GM12878 (cell line): Measurements from ENCODE around the gene KCNC1. TPM values are rescaled to one million over a fixed set of nuclear protein-coding genes. Genes with fewer than 3 reads are reported as not detected.

ENCODE experiments used
- BCLAF1 ChIP-seq: fragments of 450-650 bp; IDR thresholded peaks from 2 replicates; pipeline ENCODE4 v1.6.1; 2017; ENCODE audit warnings: antibody characterized with exemption, mild to moderate bottlenecking, moderate library complexity
- SP1 ChIP-seq: IDR thresholded peaks from one replicate; pipeline ENCODE4 v1.6.1; 2011; ENCODE audit warnings: low read depth, low read length
- WRNIP1 ChIP-seq: IDR thresholded peaks from 2 replicates; pipeline ENCODE4 v1.6.1; 2011; ENCODE audit warnings: low read depth, low read length, improper control_type of control experiment, borderline replicate concordance
- ZZZ3 ChIP-seq: IDR thresholded peaks from 2 replicates; pipeline ENCODE4 v1.6.1; 2011; ENCODE audit warnings: low read depth; ENCODE audit not compliant: control insufficient read depth, insufficient read length
- polyA plus RNA-seq, 11 experiments: library from polyadenylated mRNA; depleted of rRNA in 4 of 11; unstranded in 6 of 11; stranded (reverse) in 5 of 11; fragments of >200 nt; fragmentation: Nextera tagmentation in 4 of 11; fragmentation: Illumina TruSeq in 1 of 11; extraction: Ambion mirVana in 4 of 11; extraction: Trizol in 1 of 11; gene quantifications; 1 replicate in 1 of 11; 2 replicates in 10 of 11; pipeline versions ENCODE4 v1.2.1 to v1.2.3, GENCODE V29; 2011 to 2016; ENCODE audit warnings: inconsistent platforms in 2 of 11, missing spikeins in 2 of 11, low read depth in 1 of 11
- total RNA-seq, 4 experiments: library from RNA; depleted of rRNA in 3 of 4; stranded (reverse); fragments of >200 nt in 3 of 4; fragmentation: Illumina TruSeq in 1 of 4; extraction: Trizol in 1 of 4; gene quantifications; 2 replicates each; pipeline versions ENCODE4 v1.2.1 to v1.2.3, GENCODE V29; 2013 to 2021
- TF ChIP-seq, protein P1 (sequence below): IDR thresholded peaks from 2 replicates; pipeline ENCODE4 v1.6.1; 2011; ENCODE audit warnings: low read depth, low read length, improper control_type of control experiment, borderline replicate concordance
- TF ChIP-seq, protein P2 (sequence below): fragments of 450-650 bp; formaldehyde crosslinking; IDR thresholded peaks from 2 replicates; pipeline ENCODE4 v1.4.0; 2022; ENCODE audit warnings: mild to moderate bottlenecking, moderate library complexity

The KCNC1 gene
- total and polyA plus RNA-seq, 10 of the 15 experiments (the other 5 are each of a cell fraction or from before 2014, with no cell fraction given), result 0.27 to 0.34 TPM; not detected in 8

GRCh38 chr11:17702876-17703275, 31.7 kb upstream of the KCNC1 start (continued):
- TF ChIP-seq ZZZ3, result no peak
- no peak for TF ChIP-seq SP1
- TF ChIP-seq, protein P1, sequence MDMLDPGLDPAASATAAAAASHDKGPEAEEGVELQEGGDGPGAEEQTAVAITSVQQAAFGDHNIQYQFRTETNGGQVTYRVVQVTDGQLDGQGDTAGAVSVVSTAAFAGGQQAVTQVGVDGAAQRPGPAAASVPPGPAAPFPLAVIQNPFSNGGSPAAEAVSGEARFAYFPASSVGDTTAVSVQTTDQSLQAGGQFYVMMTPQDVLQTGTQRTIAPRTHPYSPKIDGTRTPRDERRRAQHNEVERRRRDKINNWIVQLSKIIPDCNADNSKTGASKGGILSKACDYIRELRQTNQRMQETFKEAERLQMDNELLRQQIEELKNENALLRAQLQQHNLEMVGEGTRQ, result no peak
- no peak for TF ChIP-seq BCLAF1
- no peak for TF ChIP-seq WRNIP1
- TF ChIP-seq, protein P2, sequence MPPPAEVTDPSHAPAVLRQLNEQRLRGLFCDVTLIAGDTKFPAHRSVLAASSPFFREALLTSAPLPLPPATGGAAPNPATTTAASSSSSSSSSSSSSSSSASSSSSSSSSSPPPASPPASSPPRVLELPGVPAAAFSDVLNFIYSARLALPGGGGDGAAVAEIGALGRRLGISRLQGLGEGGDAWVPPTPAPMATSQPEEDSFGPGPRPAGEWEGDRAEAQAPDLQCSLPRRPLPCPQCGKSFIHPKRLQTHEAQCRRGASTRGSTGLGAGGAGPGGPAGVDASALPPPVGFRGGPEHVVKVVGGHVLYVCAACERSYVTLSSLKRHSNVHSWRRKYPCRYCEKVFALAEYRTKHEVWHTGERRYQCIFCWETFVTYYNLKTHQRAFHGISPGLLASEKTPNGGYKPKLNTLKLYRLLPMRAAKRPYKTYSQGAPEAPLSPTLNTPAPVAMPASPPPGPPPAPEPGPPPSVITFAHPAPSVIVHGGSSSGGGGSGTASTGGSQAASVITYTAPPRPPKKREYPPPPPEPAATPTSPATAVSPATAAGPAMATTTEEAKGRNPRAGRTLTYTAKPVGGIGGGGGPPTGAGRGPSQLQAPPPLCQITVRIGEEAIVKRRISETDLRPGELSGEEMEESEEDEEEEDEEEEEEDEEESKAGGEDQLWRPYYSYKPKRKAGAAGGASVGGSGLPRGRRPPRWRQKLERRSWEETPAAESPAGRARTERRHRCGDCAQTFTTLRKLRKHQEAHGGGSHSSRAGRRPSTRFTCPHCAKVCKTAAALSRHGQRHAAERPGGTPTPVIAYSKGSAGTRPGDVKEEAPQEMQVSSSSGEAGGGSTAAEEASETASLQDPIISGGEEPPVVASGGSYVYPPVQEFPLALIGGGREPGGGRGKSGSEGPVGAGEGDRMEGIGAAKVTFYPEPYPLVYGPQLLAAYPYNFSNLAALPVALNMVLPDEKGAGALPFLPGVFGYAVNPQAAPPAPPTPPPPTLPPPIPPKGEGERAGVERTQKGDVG (CRISPR knock-in tag), result no peak
